ENCODE measurements around the gene DEFB116.
"Not testable (repeated sequence)": the region's sequence is repeated elsewhere in the genome, so short reads cannot be mapped to it uniquely, and the experiment has no call there.

DEFB116 gene, protein sequence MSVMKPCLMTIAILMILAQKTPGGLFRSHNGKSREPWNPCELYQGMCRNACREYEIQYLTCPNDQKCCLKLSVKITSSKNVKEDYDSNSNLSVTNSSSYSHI

DNA sequence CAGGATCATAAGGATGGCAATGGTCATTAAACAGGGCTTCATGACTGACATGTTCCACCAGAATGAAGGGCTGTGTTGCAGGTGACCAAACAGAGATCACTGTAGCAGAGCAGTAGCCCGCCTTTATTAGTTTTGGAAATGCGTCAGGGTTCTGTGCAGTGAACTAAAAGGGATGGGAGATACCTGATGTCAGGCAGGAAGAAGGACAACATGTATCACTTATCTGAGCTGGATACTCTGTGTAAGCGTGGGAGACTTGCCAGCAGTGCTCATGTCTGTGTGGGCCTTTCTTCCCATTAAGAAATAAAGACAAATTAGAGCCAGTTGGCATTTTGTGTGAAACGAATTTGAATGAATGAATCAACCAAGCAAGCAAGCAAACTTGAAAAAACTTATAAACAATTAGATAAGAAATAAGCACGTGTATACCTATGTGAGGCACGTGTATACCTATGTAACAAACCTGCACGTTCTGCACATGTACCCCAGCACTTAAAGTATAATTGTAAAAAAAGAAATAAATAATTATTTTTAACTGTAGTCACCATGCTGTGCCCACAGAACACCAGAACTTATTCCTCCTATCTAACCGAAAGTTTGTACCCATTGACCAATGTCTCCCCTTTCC lies at the start of gene DEFB116:
DEFB116 (minus strand) TSS at position 51 of the 628 bp plus-strand sequence; CDS start at position 51, 0 bp downstream.
- DNase-seq = no peak

DNA sequence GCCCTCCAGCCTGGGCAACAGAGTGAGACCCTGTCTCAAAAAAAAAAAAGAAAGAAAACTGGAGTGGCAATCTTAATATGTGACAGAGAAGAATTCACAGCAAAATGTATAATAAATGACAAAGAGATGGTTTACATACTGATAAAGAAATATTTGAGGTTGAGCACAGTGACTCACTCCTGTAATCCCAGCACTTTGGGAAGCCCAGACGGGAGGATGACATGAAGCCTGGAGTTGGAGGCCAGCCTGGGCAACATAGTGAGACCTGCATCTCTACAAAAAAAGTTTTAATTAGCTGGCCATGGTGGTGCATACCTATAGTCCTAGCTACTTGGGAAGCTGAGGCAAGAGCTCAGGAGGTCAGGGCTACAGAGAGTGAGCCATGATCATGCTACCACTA lies 47.6 kb upstream of the DEFB116 start:
- no peak for DNase-seq

DNA sequence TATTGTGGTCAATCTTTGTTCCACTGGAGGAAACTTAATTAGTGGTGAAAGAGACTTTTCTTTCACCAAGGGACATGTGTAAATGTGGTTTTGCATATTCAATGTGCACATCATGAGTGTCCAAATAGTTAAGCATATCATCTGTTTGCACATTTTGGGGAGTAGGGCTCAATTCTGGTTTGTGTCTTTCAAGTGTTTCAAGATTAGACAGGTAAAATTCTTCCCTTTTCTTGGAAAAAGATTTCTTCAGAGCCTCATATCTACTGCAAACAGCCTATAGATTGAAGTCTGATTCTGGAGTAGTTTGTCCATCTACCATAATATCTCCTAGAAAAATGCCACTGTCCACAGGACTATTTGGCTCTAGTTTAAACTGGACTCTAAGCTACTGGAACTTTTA lies 33.1 kb upstream of the DEFB116 start:
- no peak for DNase-seq

DNA sequence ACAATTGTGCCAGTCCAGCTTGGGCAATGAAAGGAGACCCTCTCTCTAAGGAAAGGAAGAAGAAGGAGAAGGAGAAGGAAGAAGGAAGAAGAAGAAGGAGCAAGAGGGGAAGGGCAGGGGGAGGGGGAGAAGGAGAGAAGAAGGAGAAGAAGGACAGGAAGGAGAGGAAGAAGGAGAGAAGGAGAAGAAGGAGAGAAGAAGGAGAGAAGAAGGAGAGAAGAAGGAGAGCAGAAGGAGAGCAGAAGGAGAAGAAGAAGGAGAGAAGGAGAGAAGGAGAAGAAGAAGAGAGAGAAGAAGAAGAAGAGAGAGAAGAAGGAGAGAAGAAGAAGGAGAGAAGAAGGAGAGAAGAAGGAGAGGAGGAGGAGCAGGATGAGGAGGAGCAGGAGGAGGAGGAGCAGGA lies 22.5 kb upstream of the DEFB116 start:
- DNase-seq = no peak

DNA sequence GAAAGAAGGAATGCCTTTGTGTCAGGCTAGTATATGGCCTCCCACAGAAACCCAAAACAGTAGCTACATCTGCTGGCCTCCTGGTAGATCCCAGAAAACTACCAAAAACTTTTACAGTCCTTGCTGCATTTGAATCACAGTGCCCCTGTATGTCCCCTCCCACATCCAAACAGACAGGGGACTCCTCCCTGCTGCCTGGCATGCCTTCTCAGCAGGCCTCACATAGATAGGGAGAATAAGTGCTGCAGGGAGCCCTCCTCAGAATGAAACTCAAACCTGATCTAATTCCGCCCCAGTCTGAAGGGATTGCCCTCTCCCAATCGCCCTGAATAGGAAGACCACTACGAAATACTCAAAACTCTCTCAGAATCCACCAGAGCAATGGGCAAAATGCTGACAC lies 14.1 kb upstream of the DEFB116 start:
- DNase-seq = no peak

DNA sequence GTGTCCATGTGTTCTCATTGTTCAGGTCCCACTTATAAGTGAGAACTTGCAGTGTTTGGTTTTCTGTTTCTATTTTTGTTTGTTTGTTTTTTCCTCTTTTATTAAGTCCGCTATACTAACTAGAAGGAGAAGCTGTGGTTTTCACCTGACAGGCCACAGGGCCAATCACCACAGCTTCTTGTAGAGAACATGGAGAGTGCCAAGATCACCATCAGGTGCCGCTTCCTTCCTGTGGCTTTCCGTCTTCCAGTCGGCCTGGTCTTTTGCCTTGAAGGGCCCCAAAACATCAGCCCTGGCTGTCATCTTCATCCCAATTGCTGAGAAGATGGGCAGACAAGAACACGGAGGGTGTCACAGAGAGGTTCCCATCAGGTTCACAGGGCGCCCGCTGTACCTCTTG lies 23.4 kb downstream of the DEFB116 start:
- DNase-seq = not testable (repeated sequence)

DNA sequence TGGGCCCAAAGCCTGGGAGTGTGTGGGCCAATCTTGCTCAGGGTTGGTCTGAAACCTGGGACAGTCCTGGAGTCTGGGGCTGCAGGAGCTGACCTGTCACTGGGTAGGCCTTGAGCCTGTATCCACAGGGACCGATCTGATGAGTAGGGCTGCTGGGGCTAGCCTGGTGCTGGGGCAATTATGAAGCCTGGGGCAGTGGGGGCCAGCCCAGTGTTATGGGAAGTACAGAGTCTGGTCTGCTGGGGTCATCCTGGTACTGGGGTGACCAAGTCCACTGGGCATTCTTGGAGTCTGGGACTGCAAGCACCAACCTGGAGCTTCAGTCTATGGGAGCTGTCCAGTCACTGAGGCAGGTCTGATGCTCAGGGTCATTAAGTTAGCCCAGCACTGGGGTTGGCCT lies 30.2 kb downstream of the DEFB116 start:
- no peak for DNase-seq

DNA sequence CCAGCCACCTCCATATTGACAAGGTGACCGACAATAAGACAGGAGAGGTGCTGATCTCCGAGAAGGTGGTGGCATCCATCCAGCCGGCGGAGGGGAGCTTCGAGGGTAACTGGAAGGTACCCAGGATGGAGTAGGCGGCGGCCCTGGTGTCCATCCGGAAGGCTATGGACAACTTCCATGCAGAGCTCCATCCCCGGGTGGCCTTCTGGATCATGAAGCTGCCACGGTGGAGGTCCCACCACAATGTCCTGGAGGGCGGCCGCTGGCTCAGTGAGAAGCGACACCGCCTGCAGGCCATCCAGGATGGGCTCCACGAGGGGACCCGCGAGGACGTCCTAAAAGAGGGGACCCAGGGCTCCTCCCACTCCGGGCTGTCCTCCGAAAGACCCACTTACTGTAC lies 33.9 kb downstream of the DEFB116 start:
- DNase-seq = no peak

DNA sequence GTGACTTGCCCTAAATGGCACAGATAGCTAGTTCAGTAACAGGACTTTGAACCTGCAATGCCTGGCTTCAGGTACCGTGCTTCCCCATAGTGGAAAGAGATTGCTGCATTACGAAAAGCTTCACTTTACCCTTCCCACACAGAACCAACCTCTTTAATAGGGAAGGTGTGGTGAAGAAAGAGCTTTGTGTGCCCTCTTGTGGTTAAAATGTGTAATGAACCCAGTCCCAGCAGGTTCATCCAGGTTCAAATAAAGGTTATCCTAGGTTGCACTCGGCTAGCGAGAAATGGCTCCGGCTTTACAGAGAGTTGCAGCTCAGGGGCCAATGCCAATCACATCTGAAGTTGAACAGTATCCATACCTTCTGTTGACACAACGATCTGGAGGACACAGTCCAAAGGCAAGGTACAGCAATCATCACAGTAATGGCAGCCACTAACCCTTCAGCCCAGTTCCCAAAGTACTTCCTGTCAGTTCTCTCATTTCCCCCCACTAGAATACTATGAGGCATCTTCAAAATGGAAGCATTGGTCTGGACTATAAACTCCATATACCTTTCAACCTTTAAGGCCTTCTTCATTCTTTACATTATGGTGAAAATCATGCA lies 48.0 kb downstream of the DEFB116 start:
- DNase-seq = no peak

DNA sequence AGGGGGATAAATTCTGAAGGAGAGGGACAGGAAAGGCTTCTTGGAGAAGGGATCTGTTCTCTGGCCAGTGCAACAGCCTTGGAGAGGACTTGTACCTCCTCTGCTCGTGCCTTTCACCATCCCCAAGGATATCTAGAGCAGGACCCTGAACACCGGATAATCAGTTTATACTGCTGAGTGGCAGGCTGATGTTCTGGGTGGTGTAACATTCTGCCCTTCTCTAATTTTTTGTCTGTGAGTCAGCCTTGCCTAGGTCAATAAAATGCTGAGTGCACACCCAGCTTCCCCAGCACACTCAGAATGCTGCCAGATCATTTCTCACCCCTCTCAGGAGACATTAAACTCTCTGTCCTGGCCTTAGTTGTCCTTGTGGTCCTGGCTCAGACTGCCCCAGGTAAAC lies 51.0 kb downstream of the DEFB116 start, which contains the start of gene DEFB115:
DEFB115 (plus strand) TSS at position 301 of the 400 bp plus-strand sequence; CDS start at position 301, 0 bp downstream.
- no peak for DNase-seq

DNA sequence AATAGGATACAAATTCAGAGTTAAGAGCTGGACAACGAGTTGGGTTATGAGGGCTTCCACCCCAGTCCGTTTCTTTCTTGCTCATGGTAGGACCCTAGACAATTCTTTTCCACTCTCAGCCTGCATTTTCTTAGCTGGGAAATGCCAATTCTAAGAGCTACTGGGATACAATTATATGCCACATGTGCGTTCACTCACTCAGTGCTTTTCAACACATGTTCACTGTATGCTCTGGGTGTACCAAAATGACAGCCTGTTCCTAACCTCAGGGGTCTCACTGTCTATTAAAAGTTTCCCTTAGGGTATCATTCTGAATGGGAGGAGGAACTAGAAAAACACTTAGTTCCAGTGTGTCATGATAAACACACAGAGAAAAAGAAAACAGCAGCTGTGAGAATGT lies 51.4 kb downstream of the DEFB116 start:
- no peak for DNase-seq
